Hepatic stellate cell (primary cell): ENCODE results near the gene EPHB1.

ENCODE experiments used
- DNase-seq: peaks from one replicate; pipeline ENCODE4 v3.0.0; 2011; ENCODE audit warnings: low spot score

EPHB1 gene

DNA sequence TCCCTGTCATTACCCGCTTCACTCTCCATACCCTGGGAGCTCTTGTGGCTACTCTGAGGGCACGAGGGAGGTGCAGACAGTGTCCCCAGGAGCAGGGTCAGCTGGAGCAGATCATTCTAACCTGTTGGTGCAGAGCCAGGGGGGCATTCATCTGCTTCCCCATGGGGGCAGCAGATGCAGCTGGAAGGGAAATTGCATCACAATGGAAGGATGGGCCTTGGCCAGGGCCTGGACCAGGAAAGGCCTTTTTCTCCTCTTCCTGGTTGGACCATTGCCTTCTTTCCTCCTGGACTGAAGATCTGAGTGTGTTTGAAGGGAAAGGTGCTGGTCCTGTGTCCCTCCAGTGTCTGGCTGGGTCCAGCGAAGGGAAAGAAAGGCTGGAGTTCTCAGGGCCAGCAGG is 55.7 kb downstream of the EPHB1 start:
- no peak for DNase-seq

DNA sequence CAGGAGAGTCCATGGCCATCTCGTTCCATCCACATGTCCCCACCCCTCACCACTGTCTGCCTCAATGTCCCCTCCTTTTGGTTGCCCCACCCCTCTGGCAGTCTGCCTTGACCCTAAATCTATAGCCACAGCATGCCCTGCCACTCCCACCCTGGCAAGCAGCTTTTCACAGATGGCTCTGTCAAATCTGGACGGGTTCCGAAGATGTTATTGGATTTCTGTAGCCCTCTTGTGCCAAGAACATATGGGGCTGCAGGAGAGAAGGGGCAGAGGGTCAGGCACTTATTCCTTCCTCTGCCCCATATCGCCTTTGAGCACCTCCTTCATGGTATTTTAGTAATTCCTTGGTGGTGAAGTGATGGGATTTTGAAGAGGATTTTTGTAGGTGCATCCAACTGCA is 57.1 kb downstream of the EPHB1 start:
- DNase-seq: no peak

DNA sequence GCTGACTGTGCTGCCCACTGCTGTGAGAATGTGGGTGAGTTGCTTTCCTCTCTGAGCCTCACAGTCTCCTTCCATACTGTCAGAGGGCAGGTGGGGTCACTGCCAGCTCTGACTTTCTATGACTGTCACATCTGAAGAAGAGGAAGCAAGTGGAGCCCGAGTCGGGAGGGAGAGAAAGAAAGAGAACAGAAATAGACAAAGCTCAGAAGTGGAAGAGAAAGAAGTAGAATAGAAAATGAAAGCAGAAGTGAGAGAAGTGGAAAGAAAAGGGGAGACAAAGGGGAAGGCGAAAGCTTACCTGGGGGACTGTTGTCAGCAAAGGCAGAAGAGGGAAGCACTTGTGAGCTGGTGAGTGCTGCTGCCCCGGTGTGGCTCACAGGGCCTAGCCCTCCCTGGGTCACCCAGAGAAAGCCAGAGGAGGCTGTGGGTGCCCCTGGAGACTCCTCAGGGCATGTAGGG is 57.9 kb downstream of the EPHB1 start:
- no peak for DNase-seq

DNA sequence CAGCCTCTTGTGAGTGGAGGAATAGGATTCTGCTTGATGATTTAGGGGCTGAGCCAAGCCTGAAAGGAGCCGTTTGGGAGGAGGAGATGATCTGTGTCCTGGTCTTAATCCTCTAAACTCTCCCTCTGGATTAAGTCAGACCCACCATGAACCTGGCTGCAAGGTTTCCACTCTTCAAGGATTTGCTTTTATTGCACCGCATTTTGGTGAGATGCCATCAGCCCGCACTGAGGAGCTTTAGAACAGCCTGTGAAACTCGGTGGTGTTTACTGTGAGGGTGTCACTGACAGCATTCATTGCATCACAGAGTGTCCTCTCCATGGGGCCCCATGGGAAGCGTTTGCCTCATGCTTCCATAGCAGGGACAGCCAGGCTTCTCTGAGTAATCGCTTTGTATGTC is 59.2 kb downstream of the EPHB1 start:
- DNase-seq: no peak

DNA sequence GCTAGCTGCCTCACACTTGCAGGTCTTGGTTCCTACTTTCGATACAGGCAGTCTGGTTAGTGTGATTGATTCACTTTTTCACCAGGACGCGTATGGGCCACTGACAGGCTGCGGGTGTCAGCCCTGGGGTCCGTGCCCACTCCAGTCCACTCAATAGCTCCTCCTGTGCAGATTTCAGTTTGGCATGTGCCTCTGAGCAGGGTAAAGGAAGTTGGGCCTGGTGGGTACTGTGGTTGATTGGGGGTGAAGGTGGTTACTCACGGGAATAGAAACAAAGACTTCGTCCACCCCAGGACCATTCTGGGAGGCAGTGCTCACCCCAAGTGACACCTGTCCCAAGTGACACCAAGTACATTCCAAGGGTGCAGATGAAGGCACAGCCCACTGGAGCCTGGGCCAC is 62.3 kb downstream of the EPHB1 start:
- no peak for DNase-seq

DNA sequence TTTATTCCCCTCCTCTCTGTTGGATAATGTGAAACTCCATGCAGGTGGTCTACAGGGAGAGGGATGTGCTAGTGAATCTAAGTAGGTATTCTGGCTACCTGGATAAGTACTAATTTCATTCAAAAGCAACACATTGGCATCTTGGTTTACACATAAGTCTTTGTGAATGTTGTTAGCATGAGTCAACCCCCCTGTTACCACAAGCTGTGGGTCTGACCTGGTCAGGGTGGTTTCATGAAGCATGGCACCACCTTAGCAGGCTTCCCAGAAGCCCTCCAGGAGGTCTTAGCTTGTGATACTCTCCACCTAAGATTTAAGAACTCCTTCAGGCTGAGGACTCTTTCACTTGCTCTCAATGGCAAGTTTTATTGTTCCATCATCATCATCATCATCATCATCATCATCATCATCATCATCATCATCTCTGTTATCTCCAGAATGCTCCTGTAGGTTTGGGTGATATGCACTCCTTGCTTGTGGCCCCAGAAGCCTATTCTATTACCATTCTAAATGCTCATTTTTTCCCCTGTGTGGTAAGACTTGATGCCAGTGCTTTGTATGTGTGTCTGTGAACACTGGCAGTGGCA is 62.8 kb downstream of the EPHB1 start:
- DNase-seq: no peak

DNA sequence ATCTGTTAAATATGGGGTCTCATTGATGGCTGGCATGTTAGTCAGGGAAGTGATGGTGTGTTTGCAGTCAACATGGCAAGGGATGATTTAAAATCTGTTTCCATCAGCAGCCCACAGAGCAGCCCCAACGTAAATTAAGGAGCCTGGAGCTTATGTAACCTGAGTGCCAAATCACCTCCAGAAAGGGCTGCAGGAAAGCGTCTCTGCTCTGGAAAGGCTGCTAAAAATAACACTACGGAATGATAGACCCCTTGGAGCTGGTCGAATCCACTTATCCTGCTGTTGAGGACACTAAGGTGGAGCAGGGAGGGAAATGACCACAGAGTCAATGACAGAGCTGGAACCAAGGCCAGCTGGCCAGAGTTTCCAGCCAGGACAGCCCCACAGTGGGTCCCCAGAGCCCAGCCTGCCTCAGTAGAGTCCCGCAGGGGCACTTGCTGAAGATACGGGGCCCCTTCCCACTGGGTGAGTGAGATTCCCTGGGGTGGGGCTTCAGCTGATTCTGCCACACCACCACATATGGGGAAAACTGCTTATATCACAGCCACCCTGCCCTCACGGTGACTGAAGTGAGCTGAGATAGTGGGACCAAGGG is 63.5 kb downstream of the EPHB1 start:
- no peak for DNase-seq

DNA sequence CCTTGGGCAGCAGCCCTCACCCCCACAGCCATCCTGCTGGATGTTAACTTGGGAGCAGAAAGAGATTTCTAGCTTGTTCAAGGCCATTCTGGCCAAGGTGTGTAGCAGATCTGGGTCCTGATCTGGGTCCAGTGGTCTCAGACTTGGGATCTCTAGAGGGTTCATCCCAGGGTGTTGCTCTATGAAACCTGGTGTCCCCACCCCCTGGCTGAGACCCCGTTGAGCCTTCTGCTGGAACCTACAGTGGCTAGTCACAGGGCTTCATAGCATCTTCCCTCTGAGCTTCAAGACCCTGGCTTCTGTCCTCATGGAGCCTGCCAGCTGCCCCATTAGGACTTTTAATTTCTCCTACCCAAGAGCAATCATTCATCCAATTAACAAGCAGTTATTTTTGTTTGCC is 64.3 kb downstream of the EPHB1 start:
- no peak for DNase-seq

DNA sequence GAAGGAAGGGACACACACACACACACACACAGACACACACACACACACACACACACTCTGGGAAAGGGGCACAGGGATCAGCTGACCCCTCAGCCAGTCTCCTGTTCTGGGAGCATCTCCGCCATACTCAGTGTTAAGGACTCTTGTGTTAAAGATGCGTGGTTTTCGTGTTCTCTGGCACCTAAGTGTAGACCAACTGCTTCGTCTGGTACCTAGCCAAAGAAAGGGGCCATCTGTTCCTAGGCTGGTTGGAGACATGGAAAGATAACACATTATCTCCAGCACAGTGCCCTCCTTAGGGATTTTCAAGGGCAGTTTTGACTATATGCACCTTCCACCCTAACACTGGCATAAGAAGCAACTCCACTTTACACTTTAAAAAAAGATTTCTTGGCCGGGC is 65.1 kb downstream of the EPHB1 start:
- no peak for DNase-seq

DNA sequence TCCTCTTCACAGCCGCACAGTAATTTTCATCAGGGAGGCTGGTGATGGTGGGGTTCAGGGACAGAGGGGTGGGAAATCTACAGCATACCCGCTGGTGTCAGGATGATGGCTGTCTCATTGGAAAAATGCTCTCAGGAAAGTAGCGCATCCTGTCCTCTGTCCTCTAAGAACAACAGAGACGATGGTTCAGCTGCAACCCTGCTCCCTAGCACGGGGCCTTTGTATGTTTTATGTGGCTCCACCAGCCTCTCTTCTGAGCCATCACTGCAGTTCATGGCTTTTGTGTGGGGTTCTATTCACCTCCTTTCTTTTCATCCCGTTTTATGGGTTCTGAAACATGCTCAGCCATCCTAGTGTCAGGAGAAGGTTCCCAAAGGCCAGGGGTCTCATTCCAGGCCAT is 68.9 kb downstream of the EPHB1 start:
- no peak for DNase-seq

DNA sequence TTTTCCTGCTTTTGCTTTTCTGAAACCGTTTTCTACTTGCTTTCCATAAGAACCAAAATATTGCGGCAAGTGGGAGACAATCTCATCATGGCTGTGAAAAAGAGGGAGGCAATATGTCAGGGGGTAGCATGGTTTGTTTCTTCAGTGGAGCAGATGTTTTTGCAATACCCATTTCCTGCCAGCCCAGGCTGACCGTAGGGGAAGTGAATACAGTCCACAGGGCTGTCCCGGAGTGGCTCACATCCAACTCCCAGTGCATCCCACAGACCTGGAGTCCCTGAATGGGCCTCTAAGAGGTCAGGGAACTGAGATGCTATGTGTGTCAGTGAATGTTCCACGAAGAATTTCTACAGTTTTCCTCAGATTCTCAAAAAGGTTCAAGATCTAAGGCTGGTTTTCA is 69.6 kb downstream of the EPHB1 start:
- DNase-seq: no peak

DNA sequence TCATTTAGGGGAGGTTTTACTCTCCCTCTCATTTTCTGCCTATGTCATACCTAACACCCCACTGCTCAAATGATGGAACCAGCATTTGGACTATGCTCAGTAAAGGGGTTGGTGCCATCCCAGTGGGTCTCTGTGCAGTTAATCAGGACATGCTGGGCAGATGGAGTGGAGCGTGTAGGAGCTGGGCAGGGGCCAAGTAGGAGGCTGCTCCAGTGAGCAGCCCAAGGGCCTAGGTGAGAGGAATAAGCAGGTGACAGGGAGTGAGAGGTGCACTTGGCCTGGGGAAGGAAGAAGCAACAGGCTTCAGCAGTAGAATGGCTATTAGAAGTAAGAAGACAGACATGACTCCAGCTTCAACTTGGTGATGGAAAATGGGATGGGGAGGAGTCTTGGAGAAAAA is 72.2 kb downstream of the EPHB1 start:
- no peak for DNase-seq

DNA sequence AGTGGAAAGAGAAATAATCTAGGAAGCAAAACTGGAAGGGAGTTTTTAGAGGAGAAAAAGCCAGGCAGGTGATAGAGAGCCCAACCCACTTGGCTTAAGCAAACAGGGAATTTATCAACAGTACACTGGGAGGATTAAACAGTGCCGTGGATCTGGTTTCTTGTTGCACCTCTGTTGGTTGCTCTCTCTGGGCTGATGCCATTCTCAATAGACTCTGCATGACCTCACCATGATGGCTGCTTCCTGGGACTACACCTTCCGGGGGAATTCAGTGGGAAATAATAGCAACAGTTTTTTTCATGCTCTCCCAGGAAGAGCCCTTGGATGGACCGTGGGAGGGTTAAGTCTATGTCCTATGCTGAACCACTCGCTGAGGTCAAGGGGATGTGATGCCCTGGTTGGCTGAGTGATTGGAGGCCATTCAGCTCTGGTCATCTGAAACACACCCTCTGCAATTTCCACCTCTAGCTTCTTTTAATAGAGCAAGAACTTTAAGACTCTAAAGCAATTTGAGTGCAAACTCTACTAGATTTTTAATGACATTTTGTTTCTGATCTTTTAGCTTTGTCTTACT is 74.2 kb downstream of the EPHB1 start:
- DNase-seq: no peak

DNA sequence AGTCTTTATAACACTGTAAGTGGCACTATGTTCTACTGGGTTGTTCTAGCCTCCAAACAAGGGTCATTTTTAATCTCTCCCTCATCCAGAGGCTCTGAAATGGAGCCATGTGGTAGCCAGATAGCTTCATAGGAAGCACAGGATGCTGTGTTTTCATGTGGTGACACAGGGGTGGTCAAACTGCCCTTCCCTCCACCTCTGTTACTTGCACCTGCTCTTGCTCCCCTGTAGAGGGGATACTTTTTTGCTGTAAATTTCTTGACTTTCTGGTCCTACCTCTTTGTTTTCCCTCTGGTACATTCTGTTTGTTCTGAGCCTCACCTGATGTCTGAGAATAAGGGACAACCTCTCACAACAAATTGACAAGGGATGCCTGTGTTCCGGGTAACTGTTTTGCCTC is 76.8 kb downstream of the EPHB1 start:
- no peak for DNase-seq

DNA sequence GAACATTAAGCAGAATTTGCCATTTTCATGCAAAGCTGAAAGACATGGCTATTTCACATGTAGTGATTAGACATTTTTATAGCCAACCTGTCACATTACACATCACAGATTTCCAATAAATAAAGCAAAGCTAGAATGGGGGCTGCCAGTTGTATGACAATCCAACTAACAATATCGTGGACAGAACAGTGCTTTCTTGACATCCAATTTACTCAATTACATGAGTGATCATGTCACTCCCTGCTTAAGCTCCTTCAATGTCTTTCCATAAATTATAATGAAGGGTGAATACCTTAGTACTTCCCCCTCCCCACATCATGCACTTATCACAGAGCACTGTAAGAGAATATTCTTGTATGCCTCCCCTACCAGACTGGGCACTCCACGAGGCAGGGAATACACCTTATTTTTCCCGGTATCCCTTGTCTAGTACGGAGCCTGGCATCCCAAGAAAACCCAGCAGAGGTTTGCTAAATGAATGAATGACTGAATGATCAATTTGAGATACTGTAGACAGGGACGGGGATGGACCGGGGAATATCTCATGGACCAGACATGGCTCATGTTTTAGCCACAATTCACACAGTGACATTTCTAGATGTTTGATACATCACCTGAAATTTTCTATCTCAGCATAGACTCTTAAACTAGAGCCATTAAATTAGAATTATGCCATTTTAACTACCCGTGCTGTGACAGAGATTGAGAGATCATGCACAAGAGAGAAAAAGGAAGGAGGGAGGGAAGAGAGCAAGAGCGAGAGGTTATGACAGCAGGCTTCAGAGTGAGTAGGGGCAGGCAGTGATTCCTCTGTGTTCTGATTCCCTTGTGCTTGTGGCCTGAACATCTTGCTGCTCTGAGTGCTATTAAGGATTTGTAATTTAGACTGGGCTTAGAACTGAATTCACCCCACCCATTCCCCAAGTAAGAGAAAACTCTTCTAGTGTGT is 77.7 kb downstream of the EPHB1 start:
- DNase-seq: no peak

DNA sequence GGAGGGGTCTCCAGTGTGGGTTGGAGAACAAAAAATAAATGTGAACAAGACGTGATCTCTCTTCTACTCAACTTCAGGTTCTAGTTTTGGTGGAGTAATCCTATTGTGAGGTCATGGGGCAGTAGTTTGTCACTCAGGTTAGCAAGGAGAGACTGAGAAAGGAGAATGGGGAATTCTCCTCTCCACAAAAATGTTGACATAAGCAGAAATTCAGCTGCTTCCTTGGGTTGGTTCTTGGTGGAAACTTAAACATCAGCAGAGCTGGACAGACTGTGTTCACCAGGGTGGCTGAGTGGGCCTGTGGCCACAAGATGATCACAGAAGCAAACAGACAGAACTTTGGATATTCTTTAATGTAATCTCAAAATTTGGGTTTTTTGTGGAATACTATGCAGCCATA is 78.7 kb downstream of the EPHB1 start:
- no peak for DNase-seq

DNA sequence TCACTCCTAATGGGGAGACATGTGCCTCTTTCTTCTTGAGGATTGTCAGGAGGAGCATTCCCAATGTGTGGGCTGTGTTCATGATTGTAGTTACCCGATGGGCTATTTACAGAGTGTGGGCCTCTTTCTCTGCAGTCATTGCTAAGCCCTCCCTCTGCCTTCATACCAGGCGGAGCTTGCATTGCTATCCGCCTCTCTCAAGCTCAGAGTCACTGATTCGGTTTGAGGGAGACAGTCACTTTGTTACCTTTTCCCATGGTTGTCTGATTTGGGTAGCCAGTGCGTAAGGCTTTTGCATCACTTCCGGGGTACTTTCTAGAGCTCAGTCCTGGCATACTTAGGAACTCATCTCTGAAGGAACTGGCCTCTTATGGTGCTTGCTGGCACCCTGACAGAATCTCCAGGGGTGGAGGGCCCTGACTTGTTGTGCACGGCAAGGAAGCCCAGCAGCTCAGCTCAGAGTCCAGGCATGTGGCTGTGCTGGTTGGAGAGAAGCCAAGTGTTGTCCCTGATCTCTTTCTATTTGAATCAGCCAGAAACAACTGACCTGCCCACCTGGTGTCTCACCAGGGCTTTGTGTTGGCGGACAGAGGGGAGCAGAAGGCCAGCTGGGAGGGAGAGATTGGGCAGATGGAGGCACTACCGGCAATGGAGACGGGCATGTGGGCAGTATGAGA is 79.8 kb downstream of the EPHB1 start:
- DNase-seq: no peak

DNA sequence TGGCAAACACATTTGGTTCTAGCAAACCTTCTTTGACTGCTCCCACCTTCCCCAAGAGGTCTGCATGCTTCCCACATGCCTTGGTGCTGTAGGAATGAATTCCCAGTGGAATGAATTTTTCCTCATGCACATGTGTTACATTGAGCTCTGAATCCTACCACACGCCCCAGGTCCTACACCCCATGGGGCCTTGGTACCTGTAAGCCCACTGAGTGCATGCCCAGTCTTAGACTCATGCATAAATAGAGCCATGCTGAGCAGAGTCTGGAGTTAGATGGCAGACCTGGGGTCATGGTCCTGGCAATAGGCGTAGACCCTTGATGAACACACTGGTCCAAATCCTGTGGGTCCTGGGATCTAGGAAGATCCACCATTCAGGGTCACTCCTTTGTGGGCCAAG is 81.8 kb downstream of the EPHB1 start:
- DNase-seq: no peak

DNA sequence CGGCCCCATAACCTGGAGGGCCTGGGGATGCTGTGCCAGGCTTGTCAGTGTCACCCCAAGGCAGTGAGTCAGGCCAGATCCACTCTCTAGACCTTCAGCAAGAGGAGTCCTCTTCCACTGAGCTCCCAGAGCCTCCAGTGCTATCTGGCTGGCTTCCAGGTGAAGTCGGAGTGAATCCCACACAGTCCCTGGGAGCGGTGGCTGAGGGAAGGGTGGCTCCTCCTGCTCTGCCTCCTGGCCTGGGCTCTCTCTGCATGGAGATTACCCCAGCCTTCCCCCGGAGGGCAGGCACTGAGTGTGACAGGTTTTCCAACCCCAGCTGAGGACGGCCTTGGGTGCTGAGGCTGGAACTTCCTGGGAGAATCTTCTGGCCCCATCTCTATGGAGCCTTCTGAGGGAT is 82.7 kb downstream of the EPHB1 start:
- DNase-seq: no peak

DNA sequence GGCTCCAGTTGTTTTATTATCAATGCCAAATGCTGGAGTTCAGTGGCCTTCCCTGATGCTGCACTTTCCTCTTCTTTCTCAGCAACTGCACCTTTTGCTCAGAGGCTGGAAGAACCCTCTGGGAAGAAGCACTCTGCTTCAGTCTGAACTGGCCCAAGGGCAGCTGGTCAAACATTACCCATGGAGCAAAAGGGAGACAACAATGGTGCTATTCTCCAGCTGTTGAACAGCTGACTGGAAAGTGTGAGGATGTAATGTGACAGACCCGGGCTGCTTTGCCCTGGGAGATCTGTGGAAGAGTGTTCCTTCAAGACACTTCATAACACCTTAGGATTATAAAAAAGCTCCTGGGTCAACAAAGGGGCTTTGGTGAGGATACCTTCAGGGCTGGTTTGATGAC is 84.9 kb downstream of the EPHB1 start:
- DNase-seq: no peak

DNA sequence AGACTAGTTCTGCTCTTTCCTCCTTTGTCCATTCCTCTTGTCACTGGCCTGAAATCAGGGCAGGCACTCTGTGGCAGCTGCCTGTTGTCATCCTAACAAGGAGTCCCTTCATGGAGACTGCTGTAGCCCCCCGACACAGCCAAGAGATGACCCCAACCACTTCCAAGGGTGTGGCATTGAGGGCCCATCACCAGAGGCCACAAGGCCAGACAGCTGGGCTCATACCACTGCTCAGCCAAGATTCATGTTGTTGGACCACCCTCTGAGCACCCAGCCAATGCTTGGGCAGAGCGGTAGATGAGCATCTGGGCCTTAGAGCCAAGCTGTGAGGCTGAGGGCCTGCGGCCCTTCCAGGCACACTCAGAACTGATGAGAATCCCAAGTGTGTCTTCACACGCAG is 85.4 kb downstream of the EPHB1 start:
- DNase-seq: no peak

DNA sequence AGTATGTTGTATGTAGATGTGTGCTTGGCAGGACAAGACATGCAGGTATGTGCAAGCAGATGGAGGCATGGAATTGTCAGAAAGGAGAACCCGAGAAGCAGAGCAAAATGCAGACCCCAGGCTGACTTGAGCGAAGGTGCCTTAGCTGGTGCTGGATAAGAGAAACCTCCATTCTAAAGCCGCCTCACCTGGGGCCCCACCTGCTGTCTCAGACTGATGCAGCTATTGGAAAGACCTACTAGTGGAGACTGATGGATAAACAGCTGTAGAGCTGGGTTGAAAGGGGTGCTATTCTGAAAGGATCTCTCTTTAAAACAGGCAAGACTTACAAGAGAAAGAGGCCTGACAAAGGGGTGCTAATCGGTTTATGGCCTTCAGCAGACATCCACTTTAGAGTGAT is 86.2 kb downstream of the EPHB1 start:
- no peak for DNase-seq
